DOHH2 (cell line): ENCODE measurements around the gene VAPB.

Experiments used
- H3F3A ChIP-seq: fragments of 200-600 bp; sonication (generic), shearing (Covaris generic); 2 replicates; pipeline ENCODE4 v1.6.0; 2016; ENCODE audit warnings: antibody characterized with exemption, mild to moderate bottlenecking; ENCODE audit not compliant: control insufficient read depth, insufficient read depth
- H3K27ac ChIP-seq: fragments of 200-600 bp; sonication (generic); 2 replicates; pipeline ENCODE4 v1.5.1; 2014; ENCODE audit warnings: low read depth, mild to moderate bottlenecking, low read length, moderate library complexity
- H3K27me3 ChIP-seq: fragments of 200-600 bp; sonication (generic); 2 replicates; pipeline ENCODE4 v1.6.1; 2014; ENCODE audit warnings: mild to moderate bottlenecking, low read length, mixed read lengths; ENCODE audit not compliant: control insufficient read depth
- H3K36me3 ChIP-seq: fragments of 200-600 bp; sonication (generic); 2 replicates; pipeline ENCODE4 v1.6.1; 2014; ENCODE audit warnings: mild to moderate bottlenecking, low read length, moderate library complexity, mixed read lengths; ENCODE audit not compliant: control insufficient read depth
- H3K4me1 ChIP-seq: fragments of 200-600 bp; sonication (generic); 2 replicates; pipeline ENCODE4 v1.6.1; 2014; ENCODE audit warnings: mild to moderate bottlenecking, low read length, mixed read lengths; ENCODE audit not compliant: control insufficient read depth
- H3K4me2 ChIP-seq: fragments of 200-600 bp; sonication (generic); 2 replicates; pipeline ENCODE4 v1.6.0; 2014; ENCODE audit warnings: mild to moderate bottlenecking, low read length, moderate library complexity
- H3K4me3 ChIP-seq: fragments of 200-600 bp; sonication (generic); 2 replicates; pipeline ENCODE4 v1.5.1; 2014; ENCODE audit warnings: mild to moderate bottlenecking, low read length, mixed read lengths
- H3K79me2 ChIP-seq: fragments of 200-600 bp; sonication (generic); 2 replicates; pipeline ENCODE4 v1.6.1; 2014; ENCODE audit warnings: mild to moderate bottlenecking, low read length, mixed read lengths; ENCODE audit not compliant: control insufficient read depth
- H3K9me2 ChIP-seq: fragments of 200-600 bp; sonication (generic); replicated peaks from 2 replicates; pipeline ENCODE4 v1.6.1; 2014; ENCODE audit warnings: mild to moderate bottlenecking, low read length, mixed read lengths; ENCODE audit not compliant: control insufficient read depth
- H3K9me3 ChIP-seq: fragments of 200-600 bp; sonication (generic); 2 replicates; pipeline ENCODE4 v1.6.1; 2014; ENCODE audit warnings: antibody characterized with exemption, low read length, mixed read lengths; ENCODE audit not compliant: control insufficient read depth, insufficient read depth
- H4K20me1 ChIP-seq: fragments of 200-600 bp; sonication (generic); 2 replicates; pipeline ENCODE4 v1.6.0; 2014; ENCODE audit warnings: low read depth, mild to moderate bottlenecking, antibody characterized with exemption, low read length, moderate library complexity; ENCODE audit not compliant: control insufficient read depth, insufficient read depth
- CTCF ChIP-seq: fragments of 200-600 bp; sonication (generic); IDR thresholded peaks from one replicate; pipeline ENCODE4 v1.5.1; 2014; ENCODE audit warnings: antibody characterized with exemption, mild to moderate bottlenecking, low read depth, low read length; ENCODE audit not compliant: poor library complexity, severe bottlenecking
- EZH2phosphoT487 ChIP-seq: fragments of 200-600 bp; sonication (generic); IDR thresholded peaks from 2 replicates; pipeline ENCODE4 v1.6.1; 2017; ENCODE audit warnings: borderline replicate concordance, mild to moderate bottlenecking, antibody characterized with exemption, low read length, moderate library complexity, mixed read lengths

VAPB gene

GRCh38 chr20:58377017-58377416 lies 12.0 kb upstream of the VAPB start:
- Histone ChIP-seq H3K79me2 (no peaks in the 10 kb centered on the region), H3F3A (no peaks in the 10 kb centered on the region), H3K27ac (no peak overlapping the region), H3K36me3 (no peaks in the 10 kb centered on the region), H4K20me1 (no peaks in the 10 kb centered on the region), H3K9me2 (no peaks in the 10 kb centered on the region), H3K9me3 (no peaks in the 10 kb centered on the region), H3K4me1 (no peaks in the 10 kb centered on the region), H3K27me3 (peaks cover 11% of the 10 kb centered on the region; the same call in 1 of the 2 replicates), H3K4me3 (no peak overlapping the region), H3K4me2 (no peak overlapping the region)
- no peak for TF ChIP-seq EZH2phosphoT487
- TF ChIP-seq CTCF: no peak

GRCh38 chr20:58377766-58378401 lies 11.1 kb upstream of the VAPB start:
- no peaks in the 10 kb centered on the region for H4K20me1 ChIP-seq
- no peaks in the 10 kb centered on the region for H3K9me3 ChIP-seq
- no peaks in the 10 kb centered on the region for H3K36me3 ChIP-seq
- H3F3A ChIP-seq: no peaks in the 10 kb centered on the region
- TF ChIP-seq EZH2phosphoT487 (no peak), CTCF (no peak)
- H3K27ac ChIP-seq: no peak overlapping the region
- H3K9me2 ChIP-seq: no peaks in the 10 kb centered on the region
- H3K4me1 ChIP-seq: no peaks in the 10 kb centered on the region
- no peaks in the 10 kb centered on the region for H3K79me2 ChIP-seq
- H3K27me3 ChIP-seq: peaks cover 16% of the 10 kb centered on the region
- H3K4me2 ChIP-seq: no peak overlapping the region
- no peak overlapping the region for H3K4me3 ChIP-seq

- TF ChIP-seq EZH2phosphoT487 (no peak), CTCF (no peak)
- H4K20me1 ChIP-seq: no peaks in the 10 kb centered on the region
- H3K27me3 ChIP-seq: peaks cover 20% of the 10 kb centered on the region
- H3K79me2 ChIP-seq: no peaks in the 10 kb centered on the region
- H3K27ac ChIP-seq: no peak overlapping the region
- no peaks in the 10 kb centered on the region for H3K9me2 ChIP-seq
- no peak overlapping the region for H3K4me3 ChIP-seq
- H3K4me2 ChIP-seq: no peak overlapping the region
- no peaks in the 10 kb centered on the region for H3F3A ChIP-seq
- no peaks in the 10 kb centered on the region for H3K4me1 ChIP-seq
- H3K36me3 ChIP-seq: no peaks in the 10 kb centered on the region
- H3K9me3 ChIP-seq: no peaks in the 10 kb centered on the region
Observed at GRCh38 chr20:58378704-58379103, 10.3 kb upstream of the VAPB start.
